Activated gamma-delta T cell treated with anti-CD3 and anti-CD28 coated beads, Interleukin-2, amount 50 U/mL, for 16 hours (primary cell): ENCODE data around the gene OLIG2.

Experiments used
- DNase-seq: peaks from one replicate; pipeline ENCODE4 v3.0.0-alpha.2; 2020; ENCODE audit warnings: low read depth

Gene OLIG2

GRCh38 chr21:33025489-33026442 lies at the start of gene OLIG2:
TSS of gene OLIG2 (plus strand) at chr21:33025935. CDS start at chr21:33026863, 928 bp downstream.
- DNase-seq, result no peak

- DNase-seq, result no peak
Observed at GRCh38 chr21:32976791-32977190, 48.9 kb upstream of the OLIG2 start.

GRCh38 chr21:32977216-32977615 lies 48.5 kb upstream of the OLIG2 start:
- DNase-seq, result no peak

GRCh38 chr21:32978331-32979270 lies 47.1 kb upstream of the OLIG2 start:
- no peak for DNase-seq

GRCh38 chr21:32979598-32980268 lies 46.0 kb upstream of the OLIG2 start:
- DNase-seq, result no peak

GRCh38 chr21:32981096-32981495 lies 44.6 kb upstream of the OLIG2 start:
- no peak for DNase-seq

GRCh38 chr21:32990666-32991065 lies 35.1 kb upstream of the OLIG2 start:
- DNase-seq, result no peak

- DNase-seq, result no peak
Observed at GRCh38 chr21:32991361-32991760, 34.4 kb upstream of the OLIG2 start.

GRCh38 chr21:32993894-32994293 lies 31.8 kb upstream of the OLIG2 start:
- no peak for DNase-seq

- no peak for DNase-seq
Observed at GRCh38 chr21:32994305-32994704, 31.4 kb upstream of the OLIG2 start.

- no peak for DNase-seq
Observed at GRCh38 chr21:33007747-33008146, 18.0 kb upstream of the OLIG2 start.

GRCh38 chr21:33008333-33009051 lies 17.2 kb upstream of the OLIG2 start:
- no peak for DNase-seq

- DNase-seq, result no peak
Observed at GRCh38 chr21:33010931-33011330, 14.8 kb upstream of the OLIG2 start.

GRCh38 chr21:33011462-33011861 lies 14.3 kb upstream of the OLIG2 start:
- no peak for DNase-seq

GRCh38 chr21:33013626-33014025 lies 12.1 kb upstream of the OLIG2 start:
- DNase-seq, result no peak

GRCh38 chr21:33014331-33014730 lies 11.4 kb upstream of the OLIG2 start:
- no peak for DNase-seq

- no peak for DNase-seq
Observed at GRCh38 chr21:33015096-33015495, 10.6 kb upstream of the OLIG2 start.

- no peak for DNase-seq
Observed at GRCh38 chr21:33015756-33016155, 10.0 kb upstream of the OLIG2 start.

GRCh38 chr21:33018707-33019465 lies 6.8 kb upstream of the OLIG2 start:
- DNase-seq, result no peak

- DNase-seq, result no peak
Observed at GRCh38 chr21:33019516-33019884, 6.2 kb upstream of the OLIG2 start.
